GM19455 (cell line): ENCODE measurements around the gene PXMP2.

ENCODE experiments used
- ATAC-seq: cut with Tn5 transposase; IDR thresholded peaks from one replicate; pipeline ENCODE4 v1.9.1; 2021; ENCODE audit not compliant: unreplicated experiment

Gene PXMP2

DNA sequence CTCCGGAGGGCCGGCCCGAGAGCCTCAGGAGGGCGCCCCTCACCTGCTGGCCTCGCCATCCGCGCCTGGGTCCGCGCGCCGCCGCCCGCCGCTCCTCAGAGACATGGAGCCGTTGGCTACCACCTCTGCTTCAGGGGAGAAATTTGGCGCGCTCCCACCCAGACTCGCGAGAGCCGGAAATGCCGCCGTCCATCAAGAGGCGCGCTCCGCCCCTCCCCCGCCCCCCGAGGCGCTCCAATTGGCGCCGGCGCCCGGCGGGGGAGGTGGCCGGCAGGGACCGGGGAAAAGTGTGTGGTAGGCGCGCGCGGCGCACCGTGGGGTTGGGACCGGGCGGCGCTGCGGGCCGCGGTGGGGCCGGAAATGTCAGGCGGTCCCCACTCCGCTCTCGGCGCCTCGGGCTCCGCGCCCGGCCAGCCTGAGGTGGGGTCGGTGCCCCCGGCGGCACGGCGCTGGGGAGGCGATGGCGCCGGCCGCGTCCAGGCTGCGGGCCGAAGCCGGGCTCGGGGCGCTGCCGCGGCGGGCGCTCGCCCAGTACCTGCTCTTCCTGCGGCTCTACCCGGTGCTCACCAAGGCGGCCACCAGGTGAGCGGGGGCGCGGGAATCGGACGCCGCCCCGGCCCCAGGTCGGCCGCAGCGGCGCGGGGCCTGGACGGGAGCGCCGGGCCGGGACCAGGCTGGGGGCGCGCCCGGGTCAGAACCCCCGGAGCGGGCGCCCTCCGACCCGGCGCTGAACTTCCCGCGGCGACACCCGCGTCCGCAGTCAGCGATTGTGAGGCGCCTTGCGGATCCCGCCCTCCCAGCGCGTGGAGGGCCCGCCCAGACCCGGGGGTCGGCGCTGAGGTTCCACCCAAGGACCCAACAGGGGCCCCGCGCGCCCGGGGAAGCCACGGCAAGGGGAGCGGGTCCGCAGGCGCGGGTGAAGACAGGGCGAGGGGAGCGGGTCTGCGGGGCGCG, at the start of gene PXMP2, which contains the start of gene POLE:
PXMP2 (plus strand) TSS at position 377 of the 954 bp plus-strand sequence; CDS start at position 461, 84 bp downstream.
POLE (minus strand) TSS at position 132 of the 954 bp plus-strand sequence; CDS start at position 105, 27 bp downstream.
- peak; percentile 89 for ATAC-seq

DNA sequence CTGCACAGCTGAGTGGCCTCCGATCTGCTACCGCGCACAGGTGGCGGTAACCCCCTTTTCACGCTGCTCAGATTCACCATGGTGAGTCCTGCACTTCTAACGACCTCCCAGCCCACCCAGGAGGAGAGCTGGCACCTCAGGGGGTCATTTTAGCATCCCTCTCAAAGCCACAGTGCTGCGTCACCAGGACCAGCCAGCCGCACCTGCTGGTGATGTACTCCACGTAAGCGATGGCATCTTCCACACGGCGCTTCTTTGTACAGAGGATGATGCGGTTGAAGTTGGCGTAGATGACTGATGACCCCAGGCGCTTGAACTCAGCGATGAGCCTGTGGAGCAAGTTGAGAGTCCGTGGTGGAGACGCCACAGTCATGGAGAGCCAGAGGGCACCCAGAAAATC, 49.6 kb upstream of the PXMP2 start:
- no peak for ATAC-seq

DNA sequence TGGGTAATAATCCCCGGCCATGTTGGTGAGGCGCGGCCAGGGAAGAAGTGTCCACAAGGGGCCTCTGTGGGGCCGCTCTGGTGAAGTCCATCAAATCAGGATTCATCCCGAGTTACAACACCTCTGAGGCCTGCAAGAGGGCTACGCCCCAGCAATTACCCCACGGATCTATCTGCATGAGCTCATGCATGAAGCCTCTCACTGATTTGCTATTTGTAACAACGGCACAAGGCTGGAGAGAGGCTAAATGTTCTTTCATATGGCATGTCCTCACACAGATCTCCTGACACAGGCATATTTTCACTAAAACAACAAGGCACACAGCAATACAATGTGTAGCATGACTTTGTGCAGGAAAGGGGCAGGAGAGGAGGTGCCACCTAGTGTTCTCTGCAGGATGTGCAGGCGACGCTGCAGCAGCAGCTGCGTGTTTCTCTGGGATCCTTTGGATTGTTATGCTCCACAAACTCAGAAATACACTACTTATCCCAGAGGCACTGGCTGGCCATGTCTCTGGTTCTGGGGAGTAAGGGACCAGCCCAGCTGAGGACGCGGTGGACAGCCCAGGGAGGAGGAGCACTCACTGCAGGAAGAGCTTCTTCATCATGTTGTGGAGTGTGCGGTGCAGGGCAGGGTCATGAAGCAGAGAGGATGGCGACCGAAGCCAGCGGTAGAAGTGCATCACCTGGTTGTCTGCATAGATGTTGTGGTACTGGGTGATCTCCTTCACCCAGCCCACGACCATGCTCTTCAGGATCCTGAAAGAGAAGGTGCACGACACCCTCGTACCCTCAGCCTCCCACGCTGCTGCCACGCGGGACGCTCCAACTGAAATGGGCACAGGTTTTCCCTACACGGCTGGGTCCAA, 48.6 kb upstream of the PXMP2 start:
- ATAC-seq: no peak

DNA sequence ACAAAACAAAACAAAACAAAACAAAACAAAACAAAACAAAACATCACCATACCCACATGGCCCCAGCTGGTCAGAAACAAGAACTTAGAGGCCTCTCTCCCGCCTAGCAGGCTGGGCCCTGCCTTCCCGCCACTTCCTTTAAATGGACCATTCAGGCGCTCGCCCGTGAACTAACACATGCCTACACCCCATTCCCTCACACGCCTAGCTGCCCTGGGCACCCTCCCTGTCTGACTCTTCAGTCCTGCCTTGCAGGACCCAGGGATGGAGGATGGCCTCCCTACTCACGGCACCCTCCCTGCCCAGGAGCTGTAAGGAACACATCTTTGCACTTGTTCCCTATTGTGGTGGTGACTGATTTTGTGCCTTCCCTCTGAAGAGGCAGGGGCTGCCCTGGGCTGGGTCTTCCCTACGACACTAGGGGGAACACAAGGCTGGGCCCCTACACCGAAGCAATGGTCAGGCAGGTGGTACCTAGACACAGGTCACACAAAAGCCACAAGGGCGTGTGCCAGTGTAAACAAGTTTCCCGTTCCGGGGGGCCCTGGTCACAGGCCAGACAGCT, 47.3 kb upstream of the PXMP2 start:
- no peak for ATAC-seq

DNA sequence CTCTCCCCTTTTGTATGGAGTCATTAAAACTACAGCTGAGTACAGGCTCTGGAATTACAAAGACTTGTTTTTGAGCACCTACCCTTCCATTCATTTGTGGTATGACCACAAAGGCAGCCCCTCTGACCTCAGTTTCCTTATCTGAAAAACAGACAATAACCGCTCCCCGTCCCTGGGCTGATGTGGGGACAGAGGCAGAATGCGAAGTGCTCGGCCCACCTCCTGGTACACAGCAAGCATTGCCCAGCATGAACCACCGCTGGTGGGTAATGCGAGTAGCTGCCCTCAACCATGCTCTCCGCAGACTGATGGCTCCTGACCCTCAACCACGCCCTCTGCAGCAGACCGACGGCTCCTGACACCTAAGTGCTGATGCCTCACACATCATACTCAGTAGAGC, 46.5 kb upstream of the PXMP2 start:
- no peak for ATAC-seq

DNA sequence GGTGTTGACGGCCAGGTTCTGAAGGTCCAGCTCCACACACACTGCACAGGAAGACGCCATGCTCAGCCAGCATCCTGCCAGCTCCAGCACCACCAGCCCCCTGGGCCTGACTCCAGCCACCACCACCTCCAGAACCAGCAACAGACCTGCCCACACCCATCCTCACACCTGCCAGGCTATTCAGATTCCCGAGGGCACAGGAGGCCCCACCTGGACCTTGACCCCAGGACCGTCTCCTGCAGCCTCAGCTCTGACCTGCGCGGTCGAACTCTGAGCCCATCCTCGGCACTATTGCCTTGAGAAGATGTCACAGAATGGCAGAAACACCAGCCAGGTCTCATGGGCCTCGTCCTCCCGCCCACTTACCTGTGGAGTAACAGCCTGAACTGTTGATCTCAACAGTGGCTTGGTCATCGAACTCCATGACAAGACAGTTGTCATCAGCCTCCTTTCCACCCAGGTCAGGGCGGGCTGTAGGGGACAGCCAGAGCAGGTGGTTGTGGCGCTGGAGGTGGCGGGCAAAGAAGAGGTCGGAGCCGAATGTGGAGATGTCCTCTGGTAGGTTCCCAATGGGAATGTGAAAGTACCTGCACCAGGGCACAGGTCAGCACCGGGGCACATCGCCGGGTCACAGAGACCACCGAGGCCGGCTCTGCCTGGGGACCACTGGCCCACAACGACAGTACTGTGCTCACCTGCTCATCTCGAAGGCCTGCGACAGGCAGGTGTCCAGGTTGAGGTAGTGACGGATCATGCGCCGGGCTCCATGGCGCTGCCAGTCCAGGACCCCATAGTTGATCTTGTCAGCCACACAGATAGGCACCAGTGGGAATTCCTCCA, 45.4 kb upstream of the PXMP2 start:
- no peak for ATAC-seq

DNA sequence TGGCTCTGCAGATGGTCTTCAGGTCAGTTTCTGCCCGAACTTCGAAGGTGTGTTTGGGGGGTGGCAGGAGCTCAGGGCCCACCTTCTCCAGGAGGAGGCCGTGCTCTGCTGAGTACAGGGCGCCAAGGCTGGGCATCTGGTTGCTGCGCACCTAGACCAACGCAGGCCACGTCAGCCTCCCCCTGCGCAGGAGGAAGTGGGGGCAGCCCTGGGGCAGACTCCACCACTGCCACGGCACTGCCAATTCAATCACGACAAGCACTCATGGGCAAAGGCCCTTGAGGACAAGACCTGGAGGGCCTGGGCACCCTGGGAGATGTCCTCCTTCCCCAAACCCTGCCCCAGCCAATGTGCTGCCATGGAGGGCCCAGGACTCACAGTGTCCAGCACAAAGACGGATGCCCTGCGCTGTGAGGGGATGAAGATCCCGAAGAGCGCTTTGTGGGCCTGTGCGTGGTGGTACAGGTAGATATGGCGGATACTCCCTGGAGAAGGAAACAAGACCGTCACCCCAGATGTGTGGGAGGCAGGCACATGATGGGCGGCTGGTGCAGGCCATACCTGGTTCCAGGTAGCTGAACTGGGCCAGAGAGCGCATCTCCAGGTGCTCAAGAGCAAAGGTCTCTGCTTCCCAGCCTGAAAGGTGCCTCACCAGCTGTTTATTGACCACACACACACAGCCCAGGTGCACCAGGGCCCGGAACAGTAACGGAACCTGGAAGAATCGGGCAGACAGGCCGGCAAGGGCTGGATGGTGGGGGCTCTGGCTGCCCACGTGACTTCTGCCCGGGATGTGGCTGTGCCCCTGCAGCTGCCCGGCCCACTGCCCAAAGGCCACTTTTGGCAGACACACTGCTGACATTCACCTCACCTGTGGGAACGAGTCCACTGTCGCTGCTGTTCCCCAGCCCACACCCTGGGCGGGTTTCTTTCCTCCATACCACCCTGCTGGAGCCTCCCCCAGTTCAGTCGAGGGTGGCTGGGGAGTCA, 44.2 kb upstream of the PXMP2 start:
- no peak for ATAC-seq

DNA sequence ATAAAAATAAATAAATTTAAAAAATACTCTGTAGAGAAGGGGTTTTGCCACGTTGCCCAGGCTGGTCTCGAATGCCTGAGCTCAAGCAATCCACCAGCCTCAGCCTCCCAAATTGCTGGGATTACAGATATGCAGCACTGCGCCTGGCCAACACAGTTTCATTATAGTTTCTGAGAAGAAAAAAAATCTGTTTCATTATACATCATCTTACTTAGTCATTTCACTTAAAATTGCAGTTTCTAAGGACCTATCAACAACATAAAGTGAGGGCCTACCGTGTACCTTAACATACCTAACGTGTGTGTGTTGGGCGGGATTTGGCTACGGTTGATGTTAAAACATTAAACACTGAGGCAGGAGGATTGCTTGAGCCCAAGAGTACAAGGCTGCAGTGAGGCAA, 40.5 kb upstream of the PXMP2 start:
- no peak for ATAC-seq

DNA sequence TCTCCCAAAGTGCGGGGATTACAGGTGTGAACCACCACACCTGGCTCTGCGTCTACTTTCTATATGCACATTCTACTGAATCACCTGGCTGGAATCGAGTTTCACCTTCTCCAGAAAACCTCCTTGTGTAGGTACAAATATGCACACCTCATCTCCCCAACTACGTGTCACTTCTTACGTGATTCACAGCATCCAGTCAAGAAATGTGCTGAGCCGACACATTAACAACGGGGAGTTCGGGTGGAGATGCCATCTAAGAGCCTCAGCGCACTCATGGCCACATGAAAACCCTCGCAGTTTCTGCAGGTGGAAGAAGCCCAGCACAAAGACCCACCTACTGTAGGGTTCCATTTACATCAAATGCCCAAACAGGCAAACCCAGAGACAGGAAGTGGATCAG, 39.5 kb upstream of the PXMP2 start:
- no peak for ATAC-seq

DNA sequence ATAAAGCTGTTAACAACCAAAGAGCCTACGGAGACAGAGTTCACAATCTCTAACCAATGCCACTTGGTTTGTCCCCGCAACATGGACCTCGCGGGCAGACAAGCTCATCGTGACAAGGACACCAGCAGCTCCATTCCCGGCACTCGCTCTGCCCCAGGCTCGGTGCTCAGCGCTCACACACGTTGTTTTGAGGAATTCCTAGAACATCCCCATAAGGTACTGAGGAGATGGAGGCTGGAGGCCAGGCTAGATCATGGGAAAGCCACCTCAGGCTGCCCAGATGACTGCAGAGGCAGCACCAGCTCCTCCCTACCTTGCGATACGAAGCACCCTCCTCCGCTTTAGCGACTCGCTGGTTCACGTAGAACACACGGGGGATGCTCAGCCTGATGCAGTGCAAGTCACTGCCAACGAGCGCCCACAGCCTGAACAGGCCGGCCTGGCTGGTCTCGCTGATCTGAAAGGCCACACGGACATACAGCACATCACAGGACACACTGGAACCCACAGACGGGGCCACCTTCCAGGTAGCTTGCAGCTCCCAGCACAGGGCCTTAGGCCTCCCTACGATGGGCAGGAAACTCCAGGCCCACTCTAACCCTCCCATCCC, 38.7 kb upstream of the PXMP2 start:
- no peak for ATAC-seq

DNA sequence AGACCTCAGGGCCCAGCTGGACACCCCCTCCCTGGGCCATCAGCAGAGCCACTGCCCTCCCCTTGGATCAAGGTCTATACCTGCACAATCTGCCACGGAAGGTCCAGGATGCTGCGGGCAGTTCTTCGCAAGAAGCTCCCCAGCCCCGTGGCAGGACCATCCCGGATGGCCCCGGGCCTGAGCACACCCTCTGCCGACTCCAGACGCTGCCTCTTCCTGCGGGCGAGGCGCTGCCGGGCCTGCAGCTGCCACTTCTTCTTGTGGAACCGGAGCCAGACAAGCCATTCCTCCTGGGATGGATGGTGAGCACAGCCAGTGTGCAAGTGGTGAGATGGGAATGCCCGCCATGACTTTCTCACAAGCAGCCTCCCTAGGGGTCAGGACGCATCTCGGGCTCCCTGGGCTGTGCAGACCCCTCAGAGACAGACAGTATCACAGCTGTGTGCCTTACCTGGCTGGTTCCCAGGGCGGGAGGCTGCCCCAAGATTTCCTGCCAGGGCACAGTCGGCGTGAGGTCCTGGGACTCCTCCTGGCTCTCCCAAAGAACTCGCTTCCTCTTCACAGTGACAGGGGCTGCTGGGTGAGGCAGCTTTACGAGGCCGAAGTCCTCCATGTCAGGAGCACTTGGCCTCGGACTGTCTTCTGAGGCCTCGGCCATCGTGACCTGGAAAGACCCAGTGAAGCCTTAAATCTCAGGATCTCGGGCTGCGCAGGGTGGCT, 38.0 kb upstream of the PXMP2 start:
- no peak for ATAC-seq

DNA sequence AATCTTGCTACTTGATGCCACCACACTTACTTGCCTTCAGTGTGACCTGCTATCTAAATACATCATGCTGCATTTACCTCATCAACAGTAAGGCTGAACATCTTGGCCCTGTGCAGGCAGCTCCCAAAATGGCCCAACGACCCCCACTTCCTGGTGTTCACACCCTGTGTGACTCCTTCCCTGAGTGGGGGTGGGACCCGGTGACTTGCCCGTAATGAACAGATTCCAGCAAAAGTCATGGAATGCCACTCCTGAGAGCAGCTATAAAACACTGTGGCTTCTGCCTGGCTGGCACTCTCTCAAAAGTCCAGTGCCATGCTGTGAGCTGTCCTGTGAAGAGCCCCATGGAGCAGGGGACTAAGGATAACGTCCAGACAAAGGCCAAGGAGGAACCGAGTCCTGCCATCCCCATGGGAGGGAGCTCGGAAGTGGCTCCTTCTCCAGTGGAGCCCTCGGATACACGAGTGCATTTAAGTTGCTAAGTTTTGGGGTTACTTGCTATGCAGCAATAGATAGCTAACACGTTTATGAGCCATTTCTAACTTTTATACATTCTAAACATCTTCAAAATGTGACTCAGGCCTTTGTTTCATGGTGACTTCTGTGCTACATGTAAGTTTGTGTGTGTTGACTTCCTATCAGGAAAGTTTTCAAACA, 35.8 kb upstream of the PXMP2 start:
- no peak for ATAC-seq

DNA sequence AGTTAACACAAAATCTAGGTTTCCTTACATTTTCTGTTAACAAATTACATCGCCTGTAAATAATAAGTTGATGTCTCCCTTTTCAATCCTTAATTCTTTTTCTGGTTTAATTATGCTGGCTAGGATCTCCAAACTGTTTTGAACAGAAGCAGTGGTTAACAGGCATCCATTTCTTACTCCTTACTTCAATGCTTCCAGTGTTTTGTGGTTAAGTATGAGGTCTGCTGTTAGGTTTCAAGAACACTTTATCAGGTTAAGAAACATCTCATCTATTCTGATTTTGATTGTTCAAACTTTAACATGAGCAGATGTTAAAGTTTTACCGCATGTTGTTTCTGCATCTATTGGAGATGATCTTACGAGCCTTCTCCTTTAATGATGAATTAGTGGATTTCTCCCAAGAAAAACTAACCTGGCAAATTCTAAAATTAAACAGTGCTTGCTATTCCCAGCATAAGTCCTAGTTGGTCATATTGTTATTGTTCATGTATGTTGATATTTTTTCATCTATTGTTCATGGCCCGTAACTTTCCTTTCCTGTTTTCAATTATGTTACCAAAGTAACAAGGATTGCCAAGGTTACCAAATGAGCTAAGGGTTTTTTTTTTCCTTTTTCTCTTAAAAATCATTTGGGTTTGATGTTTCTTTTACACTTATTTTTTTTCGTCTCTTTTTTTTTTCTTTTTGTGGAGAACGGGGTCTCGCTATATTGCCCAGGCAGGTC, 33.7 kb upstream of the PXMP2 start:
- ATAC-seq: no peak

DNA sequence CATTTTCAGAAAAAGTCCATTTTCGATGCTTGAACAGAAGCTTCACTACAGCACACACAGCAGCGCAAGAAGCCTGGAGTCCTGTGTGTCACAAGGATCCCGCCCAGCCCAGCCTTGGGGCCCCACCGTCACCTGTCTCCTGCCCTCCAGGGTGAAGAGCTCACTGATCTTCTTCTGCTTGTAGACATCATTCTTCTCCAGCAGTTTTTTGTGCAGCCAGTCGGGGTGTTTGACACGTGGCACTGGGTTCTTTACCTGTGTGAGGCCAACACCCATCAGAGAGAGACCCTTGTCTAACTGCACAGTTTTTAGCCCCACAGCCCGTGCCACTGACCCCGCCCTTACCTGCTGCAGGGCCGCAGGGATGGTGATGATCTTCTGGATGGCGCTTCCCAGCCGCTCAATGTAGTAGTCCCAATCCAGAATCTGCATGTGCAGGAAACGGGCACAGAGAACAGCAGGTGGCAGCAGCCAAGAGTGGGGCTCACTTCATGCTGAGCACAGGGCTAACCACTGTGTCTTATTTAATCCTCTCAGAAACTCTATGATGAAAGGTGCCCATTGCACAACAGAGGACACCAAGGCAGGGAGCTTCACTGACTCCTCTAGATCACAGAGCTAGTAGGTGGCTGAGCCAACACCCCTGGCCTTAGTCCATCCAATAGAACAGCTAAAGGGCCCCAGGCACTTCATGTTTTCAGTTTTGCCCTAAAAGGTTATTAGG, 30.2 kb upstream of the PXMP2 start:
- ATAC-seq: no peak

DNA sequence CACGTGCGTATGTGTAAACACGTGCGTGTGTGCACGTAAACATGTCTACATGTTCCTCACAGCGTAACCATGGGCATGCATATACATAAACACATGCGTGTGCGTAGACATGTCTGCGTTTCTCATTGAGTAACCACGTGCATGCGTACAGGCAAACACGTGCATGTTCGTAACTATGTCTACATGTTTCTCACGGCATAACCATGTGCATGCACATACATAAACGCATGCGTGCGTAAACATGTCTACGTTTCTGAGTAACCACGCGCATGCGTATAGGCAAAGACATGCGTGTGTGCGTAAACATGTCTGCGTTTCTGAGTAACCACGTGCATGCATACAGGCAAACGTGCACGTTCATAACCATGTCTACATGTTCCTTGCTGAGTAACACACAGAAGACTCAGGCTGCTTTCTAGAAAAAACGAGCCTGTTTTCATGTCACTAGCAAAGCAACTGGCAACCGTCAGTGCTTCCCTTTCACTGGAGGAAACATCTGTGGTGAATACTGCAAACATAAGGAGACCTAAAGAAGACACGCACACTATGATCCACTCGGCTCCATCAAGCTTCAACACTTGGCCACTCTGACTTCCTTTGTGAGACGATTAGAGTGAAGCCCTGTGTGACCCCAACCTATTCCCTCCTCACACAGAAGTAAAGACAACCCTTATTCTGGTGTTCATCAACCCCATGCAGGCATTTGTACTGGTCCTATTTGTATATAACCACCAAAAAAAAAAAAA, 29.1 kb upstream of the PXMP2 start:
- no peak for ATAC-seq

DNA sequence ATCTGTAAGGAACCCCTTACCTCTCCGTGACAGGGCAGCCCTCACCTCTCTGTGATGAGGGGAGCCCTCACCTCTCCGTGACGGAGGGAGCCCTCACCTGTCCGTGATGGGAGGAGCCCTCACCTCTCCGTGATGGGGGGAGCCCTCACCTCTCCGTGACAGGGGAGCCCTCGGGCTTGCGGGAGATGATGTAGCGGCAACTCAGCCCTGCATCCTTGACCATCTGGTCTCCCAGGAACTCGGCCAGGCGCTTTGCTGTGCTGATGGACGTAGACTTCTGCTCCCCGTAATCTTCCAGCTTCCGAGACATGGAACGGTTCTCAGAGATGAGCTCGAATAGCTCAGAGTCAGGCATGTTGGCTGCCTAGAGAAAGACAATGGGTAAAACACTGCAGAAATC, 28.2 kb upstream of the PXMP2 start:
- no peak for ATAC-seq
